CD4-positive, alpha-beta T cell treated with Interferon alpha-2 for 1 hour (primary cell): Measurements from ENCODE around the gene ATAD3A.
"Not testable (repeated sequence)": the region's sequence is repeated elsewhere in the genome, so short reads cannot be mapped to it uniquely, and the experiment has no call there.

Experiments used
- DNase-seq, 2 donors: peaks; one replicate each; pipeline ENCODE4 v3.0.0-alpha.2; 2020 to 2022

ATAD3A gene

GRCh38 chr1:1524750-1525383 lies 12.9 kb downstream of the ATAD3A start:
- DNase-seq: not testable (repeated sequence)

GRCh38 chr1:1526476-1526875 lies 14.5 kb downstream of the ATAD3A start:
- not testable (repeated sequence) for DNase-seq

GRCh38 chr1:1527092-1527816 lies 15.3 kb downstream of the ATAD3A start:
- DNase-seq: no peak

GRCh38 chr1:1528301-1529267 lies 16.6 kb downstream of the ATAD3A start:
- DNase-seq: no peak

GRCh38 chr1:1529321-1529720 lies 17.4 kb downstream of the ATAD3A start:
- no peak for DNase-seq

GRCh38 chr1:1529936-1530335 lies 18.0 kb downstream of the ATAD3A start:
- DNase-seq: no peak

GRCh38 chr1:1531947-1532346 lies 20.0 kb downstream of the ATAD3A start:
- DNase-seq: no peak

GRCh38 chr1:1533176-1533893 lies 21.4 kb downstream of the ATAD3A start:
- DNase-seq: not testable (repeated sequence)

- not testable (repeated sequence) for DNase-seq
Measured at GRCh38 chr1:1533894-1534291, 21.9 kb downstream of the ATAD3A start.

- DNase-seq: no peak
Measured at GRCh38 chr1:1534401-1535154, 22.6 kb downstream of the ATAD3A start.

- no peak for DNase-seq
Measured at GRCh38 chr1:1535201-1536018, 23.4 kb downstream of the ATAD3A start.

- no peak for DNase-seq
Measured at GRCh38 chr1:1536019-1536937, 24.3 kb downstream of the ATAD3A start.

GRCh38 chr1:1536938-1537546 lies 25.1 kb downstream of the ATAD3A start:
- no peak for DNase-seq

- no peak for DNase-seq
Measured at GRCh38 chr1:1537626-1538250, 25.8 kb downstream of the ATAD3A start.

- no peak for DNase-seq
Measured at GRCh38 chr1:1538334-1538733, 26.4 kb downstream of the ATAD3A start.

- DNase-seq: no peak
Measured at GRCh38 chr1:1538989-1539309, 27.0 kb downstream of the ATAD3A start.

GRCh38 chr1:1539310-1540089 lies 27.5 kb downstream of the ATAD3A start:
- no peak for DNase-seq
